NCI-H128 (cell line): ENCODE results near the gene LPAR3.
"Not testable (repeated sequence)": the region's sequence is repeated elsewhere in the genome, so short reads cannot be mapped to it uniquely, and the experiment has no call there.

ENCODE experiments used
- DNase-seq: peaks from one replicate; lab custom pipeline; 2025; ENCODE audit not compliant: unreplicated experiment; lab: John Stamatoyannopoulos, UW

Gene LPAR3

GRCh38 chr1:84907095-84907827 lies 14.3 kb upstream of the LPAR3 start:
- no peak for DNase-seq

- DNase-seq = not testable (repeated sequence)
Observed at GRCh38 chr1:84902727-84903126, 9.7 kb upstream of the LPAR3 start.

GRCh38 chr1:84899969-84900368 lies 7.0 kb upstream of the LPAR3 start:
- DNase-seq = no peak

- DNase-seq = no peak
Observed at GRCh38 chr1:84896279-84896678, 3.3 kb upstream of the LPAR3 start.

- DNase-seq = no peak
Observed at GRCh38 chr1:84890566-84890965, 2.4 kb downstream of the LPAR3 start.

- DNase-seq = no peak
Observed at GRCh38 chr1:84889437-84889836, 3.6 kb downstream of the LPAR3 start.

GRCh38 chr1:84888753-84889152 lies 4.3 kb downstream of the LPAR3 start:
- no peak for DNase-seq

GRCh38 chr1:84887261-84887934 lies 5.6 kb downstream of the LPAR3 start:
- DNase-seq = no peak

- no peak for DNase-seq
Observed at GRCh38 chr1:84885469-84885868, 7.5 kb downstream of the LPAR3 start.

GRCh38 chr1:84884671-84885389 lies 8.2 kb downstream of the LPAR3 start:
- no peak for DNase-seq

GRCh38 chr1:84883286-84883685 lies 9.7 kb downstream of the LPAR3 start:
- DNase-seq = no peak

GRCh38 chr1:84877592-84877991 lies 15.4 kb downstream of the LPAR3 start:
- DNase-seq = no peak

- DNase-seq = no peak
Observed at GRCh38 chr1:84876353-84876752, 16.7 kb downstream of the LPAR3 start.

GRCh38 chr1:84873366-84873765 lies 19.6 kb downstream of the LPAR3 start:
- DNase-seq = no peak

GRCh38 chr1:84872696-84873355 lies 20.2 kb downstream of the LPAR3 start:
- no peak for DNase-seq

GRCh38 chr1:84871181-84871580 lies 21.8 kb downstream of the LPAR3 start:
- no peak for DNase-seq

- no peak for DNase-seq
Observed at GRCh38 chr1:84870591-84870990, 22.4 kb downstream of the LPAR3 start.

GRCh38 chr1:84869720-84870119 lies 23.3 kb downstream of the LPAR3 start:
- no peak for DNase-seq

- no peak for DNase-seq
Observed at GRCh38 chr1:84862810-84863251, 30.2 kb downstream of the LPAR3 start.

GRCh38 chr1:84861988-84862644 lies 30.9 kb downstream of the LPAR3 start:
- DNase-seq = no peak

GRCh38 chr1:84861516-84861915 lies 31.5 kb downstream of the LPAR3 start:
- no peak for DNase-seq
